GM18858 (cell line): ENCODE data around the gene PPP1R26.

Experiments
- ATAC-seq: cut with Tn5 transposase; IDR thresholded peaks from one replicate; pipeline ENCODE4 v1.9.1; 2021; ENCODE audit not compliant: unreplicated experiment

The PPP1R26 gene

GRCh38 chr9:135487281-135488012, 7.9 kb downstream of the PPP1R26 start:
- no peak for ATAC-seq

- ATAC-seq: no peak
Observed at GRCh38 chr9:135488013-135488330, 8.4 kb downstream of the PPP1R26 start.

- ATAC-seq: no peak
Observed at GRCh38 chr9:135488527-135488926, 8.9 kb downstream of the PPP1R26 start.

- ATAC-seq: no peak
Observed at GRCh38 chr9:135489188-135489906, 9.8 kb downstream of the PPP1R26 start.

- ATAC-seq: no peak
Observed at GRCh38 chr9:135490166-135490870, 10.7 kb downstream of the PPP1R26 start.

- no peak for ATAC-seq
Observed at GRCh38 chr9:135490980-135491464, 11.4 kb downstream of the PPP1R26 start.

- ATAC-seq: no peak
Observed at GRCh38 chr9:135491764-135492163, 12.2 kb downstream of the PPP1R26 start.

GRCh38 chr9:135492886-135493669, 13.5 kb downstream of the PPP1R26 start:
- no peak for ATAC-seq

- ATAC-seq: no peak
Observed at GRCh38 chr9:135494791-135495559, 15.4 kb downstream of the PPP1R26 start.

- ATAC-seq: no peak
Observed at GRCh38 chr9:135498381-135499126, 19.0 kb downstream of the PPP1R26 start.

GRCh38 chr9:135499326-135500070, 19.9 kb downstream of the PPP1R26 start:
- ATAC-seq: no peak

GRCh38 chr9:135500071-135500524, 20.5 kb downstream of the PPP1R26 start:
- no peak for ATAC-seq

GRCh38 chr9:135500525-135501260, 21.1 kb downstream of the PPP1R26 start, which contains the start of gene MRPS2:
TSS of gene MRPS2 (plus strand) at chr9:135500682. CDS start at chr9:135500711, 29 bp downstream.
- no peak for ATAC-seq

- ATAC-seq: no peak
Observed at GRCh38 chr9:135501261-135502167, 21.9 kb downstream of the PPP1R26 start.

GRCh38 chr9:135502168-135502872, 22.7 kb downstream of the PPP1R26 start:
- ATAC-seq: no peak

GRCh38 chr9:135502873-135503321, 23.3 kb downstream of the PPP1R26 start:
- ATAC-seq: no peak
